GM12865 (cell line): ENCODE measurements around the gene ZKSCAN3.

Experiments
- DNase-seq: peaks from one replicate; pipeline ENCODE4 v3.0.0; 2010; ENCODE audit warnings: low read depth
- H3K4me3 ChIP-seq: 2 replicates; pipeline ENCODE4 v1.5.1; 2011; ENCODE audit warnings: mild to moderate bottlenecking, low read depth, low read length, control low read depth
- CTCF ChIP-seq: IDR thresholded peaks from 2 replicates; pipeline ENCODE4 v1.5.1; 2011; ENCODE audit warnings: low read length, control low read depth, low read depth, inconsistent platforms; ENCODE audit not compliant: insufficient read depth; ENCODE audit errors: missing control alignments

The ZKSCAN3 gene

GRCh38 chr6:28408076-28408802 lies 58.5 kb downstream of the ZKSCAN3 start:
- H3K4me3 ChIP-seq, result no peak overlapping the region
- no peak for TF ChIP-seq CTCF
- DNase-seq, result no peak

- no peak for DNase-seq
- H3K4me3 ChIP-seq, result no peak overlapping the region
- no peak for TF ChIP-seq CTCF
These were observed 61.0 kb downstream of the ZKSCAN3 start for GRCh38 chr6:28410767-28411166.

GRCh38 chr6:28413681-28414080 lies 63.9 kb downstream of the ZKSCAN3 start:
- no peak for DNase-seq
- no peak overlapping the region for H3K4me3 ChIP-seq
- no peak for TF ChIP-seq CTCF
